Measurements from ENCODE around the gene SPOCK1.
"Not testable (repeated sequence)": the region's sequence is repeated elsewhere in the genome, so short reads cannot be mapped to it uniquely, and the experiment has no call there.

The SPOCK1 gene

DNA sequence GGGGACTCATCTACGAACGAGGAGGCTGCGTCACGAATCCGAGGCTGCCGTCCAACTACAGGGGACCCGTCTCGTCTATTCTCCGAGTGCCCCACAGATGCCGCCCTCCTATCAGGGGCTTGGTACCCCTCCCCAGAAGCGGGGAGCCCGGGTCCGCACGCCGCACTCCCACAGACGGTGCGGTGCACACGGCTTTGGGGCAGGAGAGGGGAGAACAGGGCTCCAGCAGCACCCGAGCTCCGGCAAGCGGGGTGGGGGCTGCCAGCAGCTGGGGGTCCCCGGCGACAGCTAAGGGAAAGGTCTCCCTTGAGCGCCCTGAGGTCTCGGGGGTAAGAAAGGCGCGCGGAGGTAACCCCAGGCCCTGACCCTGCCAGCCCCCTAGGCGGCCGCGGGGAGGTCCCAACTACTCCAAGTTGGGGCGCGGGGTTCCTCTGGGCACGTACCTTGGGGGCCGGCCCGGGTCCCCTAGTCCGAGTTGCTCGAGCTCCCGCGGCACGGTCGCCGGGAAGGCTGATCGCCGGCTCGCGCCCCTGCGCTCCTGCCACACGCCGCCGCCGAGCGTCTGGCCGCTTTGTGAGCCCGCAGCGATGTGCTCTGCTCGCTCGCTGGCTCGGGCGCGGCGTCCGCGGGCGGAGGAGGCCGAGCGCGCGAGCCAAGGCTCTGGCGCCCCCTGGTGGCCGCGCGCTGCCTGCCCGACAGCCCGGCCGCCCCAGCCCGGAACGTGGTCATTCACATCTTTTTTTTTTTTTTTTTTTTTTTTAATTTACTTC lies at the start of gene SPOCK1:
Gene SPOCK1 (minus strand): TSS at position 591 of the 770 bp plus-strand sequence.
- DNase-seq (ENCODE audit: low read depth in 3 of 3) = peak; percentile 33 to 59 (median 41)

DNA sequence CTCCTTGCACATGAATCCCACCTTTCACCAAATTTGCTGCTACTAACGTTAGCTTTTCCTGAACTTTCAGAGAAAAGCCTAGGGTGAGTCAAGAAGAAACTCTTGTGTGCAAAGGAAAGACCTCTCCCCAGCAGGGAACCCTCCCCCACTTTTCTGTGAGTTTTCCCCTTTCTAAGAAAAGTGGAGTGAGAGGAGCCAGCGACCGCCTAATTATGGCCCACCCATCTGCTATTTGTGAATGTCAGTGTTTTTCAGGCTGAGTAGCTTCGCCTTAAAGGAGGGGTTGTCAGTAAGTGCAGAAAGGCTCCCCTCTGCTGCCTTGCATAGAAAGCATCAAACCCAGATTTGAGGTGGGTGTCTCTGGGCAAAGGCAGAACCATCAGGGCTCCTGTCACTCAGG lies 46.8 kb upstream of the SPOCK1 start:
- DNase-seq (ENCODE audit: low read depth in 3 of 3) = no peak

DNA sequence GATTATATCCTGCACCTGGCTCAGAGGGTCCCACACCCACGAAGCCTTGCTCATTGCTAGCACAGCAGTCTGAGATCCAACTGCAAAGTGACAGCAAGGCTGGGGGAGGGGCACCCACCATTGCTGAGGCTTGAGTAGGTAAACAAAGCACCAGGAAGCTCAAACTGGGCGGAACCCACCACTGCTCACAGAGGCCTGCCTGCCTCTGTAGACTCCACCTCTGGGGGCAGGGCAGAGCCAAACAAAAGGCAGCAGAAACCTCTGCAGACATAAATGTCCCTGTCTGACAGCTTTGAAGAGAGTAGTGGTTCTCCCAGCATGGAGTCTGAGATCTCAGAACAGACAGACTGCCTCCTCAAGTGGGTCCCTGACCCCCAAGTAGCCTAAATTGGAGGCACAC lies 36.3 kb upstream of the SPOCK1 start:
- not testable (repeated sequence) for DNase-seq (ENCODE audit: low read depth in 3 of 3)

DNA sequence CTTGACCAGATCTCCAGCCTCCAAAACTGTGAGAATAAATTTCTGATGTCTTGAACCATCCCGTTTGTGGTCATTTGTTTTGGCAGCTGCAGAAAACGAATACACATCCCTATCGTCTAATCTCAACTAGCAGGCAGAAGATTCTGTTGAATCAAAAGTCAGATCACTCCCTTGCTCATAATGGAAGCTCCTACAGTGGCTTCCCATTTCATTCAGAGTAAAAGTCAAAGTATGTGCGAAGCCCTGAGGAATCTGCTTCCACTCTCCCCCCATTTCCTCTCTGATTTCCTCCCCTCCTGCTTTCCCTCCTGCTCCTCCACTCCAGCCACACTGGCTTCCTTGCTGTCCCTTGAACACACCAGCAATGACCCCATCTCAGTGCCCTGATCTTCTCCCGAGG lies 34.8 kb upstream of the SPOCK1 start:
- no peak for DNase-seq (ENCODE audit: low read depth in 3 of 3)

DNA sequence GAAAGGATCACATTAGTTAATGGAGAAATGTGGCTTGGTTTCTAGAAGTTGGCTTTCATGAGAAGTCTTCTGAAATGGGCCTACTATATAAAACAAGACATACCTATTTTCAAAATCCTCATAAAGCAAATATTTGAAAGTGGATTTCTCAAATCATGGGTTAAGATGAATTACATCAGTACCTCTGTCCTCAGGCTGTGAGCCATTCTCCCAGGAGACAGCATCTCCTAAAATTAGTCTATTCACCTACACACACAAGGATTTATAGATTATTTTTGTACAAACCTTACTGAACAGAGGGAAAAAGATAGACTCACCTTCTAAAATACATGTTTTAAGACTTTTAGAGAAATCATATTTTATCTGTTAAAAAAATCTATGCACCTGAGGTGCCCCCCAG lies 32.1 kb upstream of the SPOCK1 start:
- DNase-seq (ENCODE audit: low read depth in 3 of 3) = no peak

DNA sequence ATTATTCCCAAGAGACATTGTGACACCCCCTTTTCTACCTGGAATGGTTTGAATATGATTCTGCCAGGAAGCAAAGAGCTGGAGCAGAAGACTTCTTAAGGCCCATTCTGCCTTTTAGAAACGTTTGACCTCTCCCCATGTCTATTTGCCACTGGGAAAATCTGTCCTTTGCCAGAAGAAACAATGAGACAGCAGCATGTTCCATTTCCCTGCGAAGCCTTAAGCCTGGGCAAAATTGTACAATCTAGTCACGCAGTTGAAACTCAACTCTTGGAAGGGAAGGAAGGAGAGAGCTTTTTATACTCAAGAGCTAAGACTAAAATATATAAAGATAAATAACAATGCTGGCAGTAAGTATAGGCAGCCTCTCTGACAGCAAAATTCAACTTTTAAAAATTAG lies 22.1 kb upstream of the SPOCK1 start:
- no peak for DNase-seq (ENCODE audit: low read depth in 3 of 3)

DNA sequence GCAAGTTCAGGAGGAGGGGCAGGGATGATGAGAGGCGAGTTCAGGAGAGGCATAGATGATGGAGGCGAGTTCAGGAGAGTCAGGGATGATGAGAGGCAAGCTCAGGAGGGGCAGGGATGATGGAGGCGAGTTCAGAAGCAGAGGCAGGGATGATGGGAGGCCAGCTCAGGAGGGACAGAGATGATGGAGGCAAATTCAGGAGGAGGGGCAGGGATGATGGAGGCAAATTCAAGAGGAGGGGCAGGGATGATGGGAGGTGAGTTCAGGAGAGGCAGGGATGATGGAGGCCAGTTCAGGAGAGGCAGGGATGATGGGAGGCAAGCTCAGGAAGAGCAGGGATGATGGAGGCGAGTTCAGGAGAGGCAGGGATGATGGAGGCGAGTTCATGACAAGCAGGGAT lies 17.8 kb upstream of the SPOCK1 start:
- no peak for DNase-seq (ENCODE audit: low read depth in 3 of 3)

DNA sequence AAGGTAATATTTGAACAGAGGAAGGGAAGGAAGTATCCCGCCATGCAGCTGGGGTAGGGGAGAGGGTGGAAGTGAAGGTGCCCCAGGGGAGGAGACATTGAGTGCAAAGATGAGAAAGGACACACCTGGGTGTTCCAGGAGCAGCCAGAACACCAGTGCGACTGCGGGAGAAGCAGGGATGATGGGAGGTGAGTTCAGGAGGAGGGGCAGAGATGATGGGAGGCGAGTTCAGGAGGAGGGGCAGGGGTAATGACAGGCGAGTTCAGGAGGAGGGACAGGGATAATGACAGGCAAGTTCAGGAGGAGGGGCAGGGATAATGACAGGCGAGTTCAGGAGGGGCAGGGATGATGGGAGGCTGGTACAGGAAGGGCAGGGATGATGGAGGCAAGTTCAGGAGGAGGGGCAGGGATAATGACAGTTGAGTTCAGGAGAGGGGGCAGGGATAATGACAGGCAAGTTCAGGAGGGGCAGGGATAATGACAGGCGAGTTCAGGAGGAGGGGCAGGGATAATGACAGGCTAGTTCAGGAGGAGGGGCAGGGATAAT lies 17.2 kb upstream of the SPOCK1 start:
- no peak for DNase-seq (ENCODE audit: low read depth in 3 of 3)

DNA sequence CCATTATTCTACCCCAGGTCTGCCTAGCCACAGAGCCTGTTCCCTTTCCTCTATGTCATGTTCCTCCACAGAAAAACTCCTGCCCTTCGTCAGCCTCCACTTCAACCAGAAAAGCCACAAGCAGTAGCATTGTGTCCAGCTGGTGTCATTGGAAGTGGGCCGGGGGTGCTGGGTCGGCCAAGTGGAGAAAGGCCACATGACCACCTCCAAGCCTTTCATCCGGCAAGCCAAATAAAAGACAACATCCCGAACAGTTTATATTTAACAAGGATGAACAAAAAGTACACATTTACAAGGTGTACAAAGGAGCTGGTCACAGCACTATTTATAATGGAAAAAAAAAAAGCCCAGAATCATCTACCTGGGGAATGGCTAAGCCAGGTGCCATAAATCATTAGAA lies 16.1 kb upstream of the SPOCK1 start:
- no peak for DNase-seq (ENCODE audit: low read depth in 3 of 3)

DNA sequence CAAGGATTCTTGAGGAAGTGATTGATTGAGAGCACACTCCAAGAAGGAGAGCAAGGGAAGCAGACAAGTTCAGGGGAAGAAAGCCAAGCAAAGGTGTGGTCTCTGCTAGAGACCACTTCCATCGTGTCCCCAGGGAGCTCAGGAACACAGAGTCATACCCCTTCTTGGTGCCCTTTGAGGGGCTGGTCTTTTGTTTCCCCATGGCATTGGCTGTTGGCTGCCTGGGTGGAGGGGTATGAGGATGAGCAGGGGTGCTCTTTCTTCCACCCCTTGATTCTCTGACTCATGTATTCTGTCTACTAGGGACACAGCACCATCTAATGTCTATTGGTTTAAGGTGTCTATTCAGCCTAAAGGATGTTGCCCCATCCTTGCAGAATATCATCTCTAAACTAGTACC lies 11.5 kb upstream of the SPOCK1 start:
- DNase-seq (ENCODE audit: low read depth in 3 of 3) = no peak

DNA sequence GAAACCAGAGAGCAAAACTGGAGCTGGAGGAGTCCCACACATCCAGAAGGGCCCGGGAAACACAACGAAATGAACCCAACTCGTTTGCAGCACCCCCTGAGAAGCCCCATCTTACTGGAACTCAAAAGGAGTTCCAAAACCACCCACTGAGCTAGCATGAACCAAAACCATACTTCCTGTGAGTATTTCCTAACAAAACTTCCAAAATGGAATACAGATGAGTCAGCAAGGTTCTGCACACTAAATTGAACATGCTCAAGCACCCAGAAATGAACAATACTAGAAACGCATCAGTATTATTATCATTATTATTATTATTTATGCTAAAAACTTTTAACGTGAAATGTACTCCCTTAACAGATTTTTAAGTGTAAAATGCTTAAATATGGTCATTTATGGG lies 8.0 kb upstream of the SPOCK1 start:
- DNase-seq (ENCODE audit: low read depth in 3 of 3) = no peak

DNA sequence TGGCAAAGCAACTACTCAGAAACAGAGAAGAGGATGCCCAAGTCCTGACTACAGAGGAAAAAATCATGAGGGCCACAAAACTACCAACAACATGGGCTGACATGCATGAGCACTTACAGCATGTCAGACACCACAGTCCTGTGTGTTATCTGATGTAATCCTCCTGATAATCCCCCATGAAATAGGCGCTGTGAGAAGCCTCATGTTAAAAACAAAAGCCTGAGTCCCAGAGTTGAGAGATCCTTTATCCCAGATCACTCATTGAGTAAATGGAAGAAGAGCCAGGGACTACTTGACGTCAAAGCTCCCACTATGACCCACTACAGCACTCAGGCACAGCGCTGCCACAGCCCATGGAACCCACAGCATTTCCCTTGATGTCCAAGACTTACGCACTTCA lies 7.2 kb upstream of the SPOCK1 start:
- DNase-seq (ENCODE audit: low read depth in 3 of 3) = no peak

DNA sequence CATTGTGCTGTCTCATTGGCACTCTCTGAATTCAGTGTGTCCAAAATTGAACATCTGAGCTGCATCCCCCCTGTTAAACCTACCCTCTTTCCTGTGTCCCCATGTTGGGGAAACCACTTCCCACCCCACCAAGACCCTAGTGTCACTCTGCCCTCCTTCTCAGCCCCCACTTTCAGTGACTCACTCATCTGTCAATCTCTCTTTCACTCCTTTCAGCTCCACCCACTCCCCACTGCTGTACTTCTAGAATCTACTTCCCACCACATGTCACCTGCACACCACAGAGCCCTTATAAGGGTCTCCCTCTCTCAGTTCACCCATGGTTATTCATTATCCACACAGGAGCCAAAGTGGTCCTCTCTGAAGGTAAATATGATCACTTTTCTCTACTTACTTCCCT lies 5.8 kb upstream of the SPOCK1 start:
- DNase-seq (ENCODE audit: low read depth in 3 of 3) = no peak

DNA sequence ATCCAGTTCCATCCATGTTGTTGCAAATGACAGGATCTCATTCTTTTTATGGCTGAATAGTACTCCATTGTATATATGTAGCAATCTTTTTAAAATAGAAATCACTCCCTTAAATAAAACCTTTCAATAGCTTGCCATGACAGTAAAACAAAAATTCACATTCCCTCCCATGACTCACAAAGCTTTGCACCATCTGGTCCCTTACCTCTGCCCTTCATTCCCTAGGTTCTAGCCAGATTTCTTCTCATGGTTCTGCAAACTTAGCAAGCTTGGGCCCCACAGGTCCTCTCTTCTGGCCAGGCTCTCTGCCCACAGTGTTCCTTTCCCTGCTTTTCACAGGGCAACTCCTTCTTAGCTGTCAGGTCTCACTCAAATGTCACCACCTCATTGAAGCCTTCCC lies 4.3 kb upstream of the SPOCK1 start:
- no peak for DNase-seq (ENCODE audit: low read depth in 3 of 3)

DNA sequence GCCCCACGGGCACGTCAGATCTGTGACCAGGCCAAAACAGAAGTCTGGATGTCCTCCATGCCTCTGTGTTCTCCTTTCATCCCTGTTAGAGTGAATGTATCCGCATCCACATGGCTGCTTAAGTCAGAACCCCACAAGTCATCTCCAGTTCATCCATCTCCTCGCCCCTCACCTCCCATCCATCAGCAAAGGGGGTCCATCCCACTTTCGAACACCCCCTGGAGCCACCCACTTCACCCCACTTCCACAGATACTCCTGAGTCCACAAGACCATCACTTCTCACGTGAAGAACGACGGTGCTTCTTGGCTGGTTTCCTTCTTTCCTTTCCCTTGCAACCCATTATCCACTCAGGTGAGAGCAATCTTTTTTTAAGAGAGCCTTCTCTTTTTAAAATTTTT lies 3.5 kb upstream of the SPOCK1 start:
- no peak for DNase-seq (ENCODE audit: low read depth in 3 of 3)

DNA sequence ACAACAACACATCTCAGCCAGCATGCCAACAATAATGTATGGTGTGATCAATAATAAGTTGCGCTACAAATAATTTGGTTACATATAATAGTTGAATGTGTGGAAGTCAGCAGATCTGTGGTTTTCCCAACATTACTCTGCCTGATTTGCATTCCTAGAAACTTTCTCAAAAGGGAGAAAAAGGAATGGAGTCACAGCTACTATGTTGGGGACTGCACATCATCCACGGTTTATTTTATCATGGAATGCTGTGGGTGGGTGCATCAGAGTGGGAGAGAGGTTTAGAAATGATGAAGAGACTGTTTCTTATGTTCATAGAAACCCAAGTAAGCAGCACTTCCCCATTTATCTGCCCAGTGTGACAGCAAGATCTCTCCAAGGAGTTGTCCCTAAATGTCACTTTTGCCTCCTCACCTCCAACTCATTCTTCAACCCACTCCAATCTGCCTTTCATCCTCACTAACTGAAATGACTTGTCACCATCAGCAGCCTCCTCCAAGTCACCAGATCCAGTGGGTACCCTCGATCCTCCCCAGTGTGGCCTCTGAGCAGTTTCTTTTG lies 2.8 kb upstream of the SPOCK1 start:
- no peak for DNase-seq (ENCODE audit: low read depth in 3 of 3)

DNA sequence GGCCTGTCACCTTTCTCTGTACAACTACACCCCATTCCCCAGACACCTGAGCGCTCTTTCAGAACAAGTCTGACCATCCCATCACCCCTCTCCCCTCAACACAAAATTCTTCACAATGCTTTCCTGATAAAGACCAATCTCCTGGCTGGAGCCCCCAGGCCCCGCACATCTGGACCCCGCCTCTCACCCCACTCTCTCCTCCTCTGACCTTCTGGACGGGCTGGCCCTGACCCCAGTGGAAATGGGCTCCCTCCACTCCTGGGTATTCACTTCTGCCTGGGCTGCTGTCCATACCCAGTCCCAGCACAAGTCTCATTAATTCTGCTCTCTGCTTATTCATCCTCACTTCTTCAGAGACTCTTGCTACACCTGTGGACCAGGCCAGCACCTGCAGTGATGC lies 2.1 kb upstream of the SPOCK1 start:
- DNase-seq (ENCODE audit: low read depth in 3 of 3) = no peak

DNA sequence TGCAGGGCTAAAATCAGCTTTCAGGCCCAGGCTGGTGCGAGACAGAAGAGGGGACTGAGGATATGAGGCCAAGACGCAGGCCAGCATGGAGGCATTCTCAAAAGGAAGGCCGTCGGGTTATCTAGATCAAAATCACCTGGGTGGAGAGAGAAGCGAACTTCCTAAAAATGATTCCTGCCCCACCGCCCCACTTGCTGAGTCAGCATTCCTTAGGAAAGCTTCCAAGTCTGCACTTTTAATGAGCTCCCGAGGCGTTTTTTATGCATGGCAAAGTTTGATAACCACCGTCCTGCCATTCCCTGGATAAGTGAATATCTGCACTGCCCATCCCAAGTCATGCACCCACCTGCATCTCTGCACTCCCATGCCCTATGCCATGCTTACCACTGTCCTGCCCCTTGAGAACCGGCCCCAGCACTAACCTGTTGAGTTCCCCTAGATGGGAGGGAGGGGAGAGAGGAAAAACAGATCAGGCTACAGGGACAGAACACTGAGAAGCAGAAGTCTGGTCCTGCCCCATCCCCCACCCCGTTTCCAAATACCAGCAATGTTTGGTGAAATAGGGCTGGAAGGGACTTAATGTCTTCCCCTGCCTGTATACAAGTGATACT lies 1.6 kb upstream of the SPOCK1 start:
- DNase-seq (ENCODE audit: low read depth in 3 of 3) = no peak

DNA sequence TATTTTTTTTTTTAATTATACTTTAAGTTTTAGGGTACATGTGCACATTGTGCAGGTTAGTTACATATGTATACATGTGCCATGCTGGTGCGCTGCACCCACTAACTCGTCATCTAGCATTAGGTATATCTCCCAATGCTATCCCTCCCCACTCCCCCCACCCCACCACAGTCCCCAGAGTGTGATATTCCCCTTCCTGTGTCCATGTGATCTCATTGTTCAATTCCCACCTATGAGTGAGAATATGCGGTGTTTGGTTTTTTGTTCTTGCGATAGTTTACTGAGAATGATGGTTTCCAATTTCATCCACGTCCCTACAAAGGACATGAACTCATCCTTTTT lies 351 bp upstream of the SPOCK1 start:
- not testable (repeated sequence) for DNase-seq (ENCODE audit: low read depth in 3 of 3)

DNA sequence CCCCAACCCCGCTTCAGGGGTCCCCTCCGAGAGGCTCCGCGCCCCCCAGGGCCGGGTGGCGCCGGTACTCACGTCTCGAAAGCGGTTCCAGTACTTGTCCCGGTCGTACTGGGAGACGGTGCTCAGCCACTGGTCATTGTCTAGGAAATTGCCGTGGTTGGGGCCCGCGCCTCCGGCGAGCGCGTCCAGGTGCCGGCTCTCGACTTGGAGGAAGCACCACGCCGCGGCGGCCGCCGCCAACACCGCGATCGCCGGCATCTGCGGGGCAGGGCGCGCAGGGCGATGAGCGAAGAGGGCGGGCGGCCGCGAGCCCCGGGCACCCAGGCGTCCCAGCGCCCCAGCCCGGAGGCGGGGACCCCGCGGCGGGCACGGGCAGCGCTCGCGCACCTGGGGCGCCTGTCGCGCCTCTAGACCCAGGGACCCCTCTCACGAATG lies 808 bp downstream of the SPOCK1 start:
- no peak for DNase-seq (ENCODE audit: low read depth in 3 of 3)

DNA sequence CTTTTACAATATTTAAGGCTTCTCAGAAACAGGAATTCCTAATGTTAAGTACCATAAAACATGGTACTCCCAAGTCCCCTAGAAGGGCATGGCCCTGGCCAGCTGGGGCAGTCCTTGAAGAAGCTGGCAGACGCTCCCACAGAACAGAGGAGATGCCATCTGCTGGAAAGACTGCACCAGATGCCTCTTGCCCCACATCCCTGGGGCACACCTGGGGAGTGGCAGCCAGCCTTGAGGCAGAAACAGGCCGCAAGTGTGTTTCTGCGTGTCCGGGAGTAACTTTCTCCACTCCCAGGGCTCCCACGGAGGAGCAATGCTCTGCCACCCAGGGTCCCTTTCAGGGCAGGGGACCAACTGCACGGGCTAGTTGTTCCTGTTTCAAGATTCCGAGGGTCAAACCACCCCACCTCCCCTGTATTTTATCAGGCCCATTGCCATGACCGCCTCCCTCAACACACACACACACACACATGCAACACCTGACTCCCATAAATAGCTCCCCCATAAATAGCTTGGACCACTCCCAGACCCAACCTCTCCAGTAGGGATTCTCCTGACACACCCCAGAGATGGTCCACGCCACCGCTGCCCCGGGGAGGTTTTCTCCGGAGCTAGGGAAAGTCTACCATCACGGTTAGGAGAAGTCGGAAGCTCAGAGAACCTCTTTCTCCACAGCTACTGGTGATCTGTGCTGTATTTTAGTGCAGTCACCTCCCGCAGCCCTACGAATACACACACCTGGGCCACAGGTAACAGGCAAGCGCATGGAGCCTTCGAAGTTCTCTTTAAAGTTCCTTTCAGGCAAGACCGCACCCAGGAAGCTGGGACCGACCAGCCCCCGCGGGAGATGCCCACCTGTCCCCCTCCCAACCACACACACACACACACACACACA lies 1.5 kb downstream of the SPOCK1 start:
- DNase-seq (ENCODE audit: low read depth in 3 of 3) = no peak

DNA sequence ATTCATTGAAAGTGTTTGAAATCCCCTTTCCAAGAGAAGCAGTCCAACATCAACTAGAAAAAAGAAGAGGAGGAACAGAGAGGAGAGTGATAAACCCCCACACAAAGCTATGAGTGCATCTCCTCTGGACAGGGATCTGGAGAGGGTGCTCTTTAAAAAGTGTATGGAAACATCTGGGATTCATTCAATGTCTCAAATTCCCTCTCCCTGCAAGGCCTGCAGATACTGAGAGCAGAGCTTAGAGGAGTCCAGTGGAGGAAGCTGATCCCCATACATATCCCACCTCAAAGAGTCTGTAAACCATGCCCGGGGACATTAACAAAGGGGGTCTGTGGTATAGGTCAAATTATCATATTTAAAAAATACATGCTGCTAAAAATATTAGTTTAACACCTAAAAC lies 2.2 kb downstream of the SPOCK1 start:
- no peak for DNase-seq (ENCODE audit: low read depth in 3 of 3)

Data from stimulated activated CD4-positive, alpha-beta T cell treated with anti-CD3 and anti-CD28 coated beads, TNF-alpha, amount 100 ng/mL, for 48 hours (primary cell).